ENCODE results near the gene SYK.
A peak's percentile ranks its signal among the peaks of the same experiment; 100 is the strongest.

Gene SYK

GRCh38 chr9:90868555-90868954, 66.9 kb downstream of the SYK start:
- DNase-seq, result no peak
- H3K4me3 ChIP-seq (ENCODE audit: insufficient read depth, low read depth, low read length, poor library complexity, severe bottlenecking), result no peak overlapping the region
- no peaks in the 10 kb centered on the region for H3K36me3 ChIP-seq (ENCODE audit: control insufficient read depth, insufficient read depth, low read length)

GRCh38 chr9:90869361-90869760, 67.7 kb downstream of the SYK start:
- H3K4me1 ChIP-seq (ENCODE audit: control insufficient read depth, insufficient read depth, low read length, poor library complexity, severe bottlenecking), result no peaks in the 10 kb centered on the region
- no peak for DNase-seq
- no peak overlapping the region for H3K27ac ChIP-seq (ENCODE audit: insufficient read depth, low read length, poor library complexity, severe bottlenecking)
- H3K4me3 ChIP-seq (ENCODE audit: insufficient read depth, low read depth, low read length, poor library complexity, severe bottlenecking), result no peak overlapping the region
- H3K9me3 ChIP-seq (ENCODE audit: control insufficient read depth, low read length), result no peaks in the 10 kb centered on the region
- H3K36me3 ChIP-seq (ENCODE audit: control insufficient read depth, insufficient read depth, low read length), result no peaks in the 10 kb centered on the region
- peaks cover 3% of the 10 kb centered on the region for H3K27me3 ChIP-seq (replicated peaks; ENCODE audit: control insufficient read depth, insufficient read depth, low read length, poor library complexity, severe bottlenecking)

More at GRCh38 chr9:90868555-90868954, 66.9 kb downstream of the SYK start:
- Histone ChIP-seq H3K27me3 (replicated peaks; ENCODE audit: control insufficient read depth, insufficient read depth, low read length, poor library complexity, severe bottlenecking) (peaks cover 3% of the 10 kb centered on the region), H3K9me3 (ENCODE audit: control insufficient read depth, low read length) (no peaks in the 10 kb centered on the region), H3K4me1 (ENCODE audit: control insufficient read depth, insufficient read depth, low read length, poor library complexity, severe bottlenecking) (no peaks in the 10 kb centered on the region), H3K27ac (ENCODE audit: insufficient read depth, low read length, poor library complexity, severe bottlenecking) (no peak overlapping the region)

GRCh38 chr9:90870621-90871326, 69.2 kb downstream of the SYK start:
- no peak overlapping the region for H3K4me3 ChIP-seq (ENCODE audit: insufficient read depth, low read depth, low read length, poor library complexity, severe bottlenecking)
- H3K4me1 ChIP-seq (ENCODE audit: control insufficient read depth, insufficient read depth, low read length, poor library complexity, severe bottlenecking), result no peaks in the 10 kb centered on the region
- no peaks in the 10 kb centered on the region for H3K36me3 ChIP-seq (ENCODE audit: control insufficient read depth, insufficient read depth, low read length)
- peaks cover 3% of the 10 kb centered on the region for H3K27me3 ChIP-seq (replicated peaks; ENCODE audit: control insufficient read depth, insufficient read depth, low read length, poor library complexity, severe bottlenecking)
- DNase-seq, result peak in 2 of 3 donors; percentile 7 to 25
- no peak overlapping the region for H3K27ac ChIP-seq (ENCODE audit: insufficient read depth, low read length, poor library complexity, severe bottlenecking)
- H3K9me3 ChIP-seq (ENCODE audit: control insufficient read depth, low read length), result no peaks in the 10 kb centered on the region

GRCh38 chr9:90871327-90871935, 69.8 kb downstream of the SYK start:
- DNase-seq, result no peak
- H3K27ac ChIP-seq (ENCODE audit: insufficient read depth, low read length, poor library complexity, severe bottlenecking), result no peak overlapping the region
- H3K36me3 ChIP-seq (ENCODE audit: control insufficient read depth, insufficient read depth, low read length), result no peaks in the 10 kb centered on the region
- H3K27me3 ChIP-seq (replicated peaks; ENCODE audit: control insufficient read depth, insufficient read depth, low read length, poor library complexity, severe bottlenecking), result peaks cover 3% of the 10 kb centered on the region
- no peaks in the 10 kb centered on the region for H3K9me3 ChIP-seq (ENCODE audit: control insufficient read depth, low read length)
- H3K4me3 ChIP-seq (ENCODE audit: insufficient read depth, low read depth, low read length, poor library complexity, severe bottlenecking), result no peak overlapping the region
- H3K4me1 ChIP-seq (ENCODE audit: control insufficient read depth, insufficient read depth, low read length, poor library complexity, severe bottlenecking), result no peaks in the 10 kb centered on the region

- no peak for DNase-seq
- H3K36me3 ChIP-seq (ENCODE audit: control insufficient read depth, insufficient read depth, low read length), result no peaks in the 10 kb centered on the region
- no peak overlapping the region for H3K4me3 ChIP-seq (ENCODE audit: insufficient read depth, low read depth, low read length, poor library complexity, severe bottlenecking)
- H3K27ac ChIP-seq (ENCODE audit: insufficient read depth, low read length, poor library complexity, severe bottlenecking), result no peak overlapping the region
- no peaks in the 10 kb centered on the region for H3K9me3 ChIP-seq (ENCODE audit: control insufficient read depth, low read length)
- peaks cover 3% of the 10 kb centered on the region for H3K27me3 ChIP-seq (replicated peaks; ENCODE audit: control insufficient read depth, insufficient read depth, low read length, poor library complexity, severe bottlenecking)
- no peaks in the 10 kb centered on the region for H3K4me1 ChIP-seq (ENCODE audit: control insufficient read depth, insufficient read depth, low read length, poor library complexity, severe bottlenecking)
These were observed 71.2 kb downstream of the SYK start for GRCh38 chr9:90872835-90873294.

GRCh38 chr9:90873422-90873821, 71.8 kb downstream of the SYK start:
- peaks cover 3% of the 10 kb centered on the region for H3K27me3 ChIP-seq (replicated peaks; ENCODE audit: control insufficient read depth, insufficient read depth, low read length, poor library complexity, severe bottlenecking)
- DNase-seq, result no peak
- H3K27ac ChIP-seq (ENCODE audit: insufficient read depth, low read length, poor library complexity, severe bottlenecking), result no peak overlapping the region
- H3K4me1 ChIP-seq (ENCODE audit: control insufficient read depth, insufficient read depth, low read length, poor library complexity, severe bottlenecking), result no peaks in the 10 kb centered on the region
- no peak overlapping the region for H3K4me3 ChIP-seq (ENCODE audit: insufficient read depth, low read depth, low read length, poor library complexity, severe bottlenecking)
- H3K9me3 ChIP-seq (ENCODE audit: control insufficient read depth, low read length), result no peaks in the 10 kb centered on the region
- no peaks in the 10 kb centered on the region for H3K36me3 ChIP-seq (ENCODE audit: control insufficient read depth, insufficient read depth, low read length)

GRCh38 chr9:90874194-90874593, 72.6 kb downstream of the SYK start:
- no peaks in the 10 kb centered on the region for H3K9me3 ChIP-seq (ENCODE audit: control insufficient read depth, low read length)
- no peaks in the 10 kb centered on the region for H3K36me3 ChIP-seq (ENCODE audit: control insufficient read depth, insufficient read depth, low read length)
- no peaks in the 10 kb centered on the region for H3K4me1 ChIP-seq (ENCODE audit: control insufficient read depth, insufficient read depth, low read length, poor library complexity, severe bottlenecking)
- DNase-seq, result no peak
- no peak overlapping the region for H3K27ac ChIP-seq (ENCODE audit: insufficient read depth, low read length, poor library complexity, severe bottlenecking)
- peaks cover 3% of the 10 kb centered on the region for H3K27me3 ChIP-seq (replicated peaks; ENCODE audit: control insufficient read depth, insufficient read depth, low read length, poor library complexity, severe bottlenecking)
- no peak overlapping the region for H3K4me3 ChIP-seq (ENCODE audit: insufficient read depth, low read depth, low read length, poor library complexity, severe bottlenecking)

- no peaks in the 10 kb centered on the region for H3K9me3 ChIP-seq (ENCODE audit: control insufficient read depth, low read length)
- no peak for DNase-seq
- H3K4me3 ChIP-seq (ENCODE audit: insufficient read depth, low read depth, low read length, poor library complexity, severe bottlenecking), result no peak overlapping the region
- no peaks in the 10 kb centered on the region for H3K27me3 ChIP-seq (replicated peaks; ENCODE audit: control insufficient read depth, insufficient read depth, low read length, poor library complexity, severe bottlenecking)
- H3K36me3 ChIP-seq (ENCODE audit: control insufficient read depth, insufficient read depth, low read length), result no peaks in the 10 kb centered on the region
- H3K27ac ChIP-seq (ENCODE audit: insufficient read depth, low read length, poor library complexity, severe bottlenecking), result no peak overlapping the region
- no peaks in the 10 kb centered on the region for H3K4me1 ChIP-seq (ENCODE audit: control insufficient read depth, insufficient read depth, low read length, poor library complexity, severe bottlenecking)
These were observed 76.9 kb downstream of the SYK start for GRCh38 chr9:90878562-90878961.

- Histone ChIP-seq H3K27me3 (replicated peaks; ENCODE audit: control insufficient read depth, insufficient read depth, low read length, poor library complexity, severe bottlenecking) (no peaks in the 10 kb centered on the region), H3K36me3 (ENCODE audit: control insufficient read depth, insufficient read depth, low read length) (no peaks in the 10 kb centered on the region), H3K27ac (ENCODE audit: insufficient read depth, low read length, poor library complexity, severe bottlenecking) (no peak overlapping the region), H3K4me1 (ENCODE audit: control insufficient read depth, insufficient read depth, low read length, poor library complexity, severe bottlenecking) (no peaks in the 10 kb centered on the region), H3K4me3 (ENCODE audit: insufficient read depth, low read depth, low read length, poor library complexity, severe bottlenecking) (no peak overlapping the region), H3K9me3 (ENCODE audit: control insufficient read depth, low read length) (no peaks in the 10 kb centered on the region)
- no peak for DNase-seq
These were observed 78.4 kb downstream of the SYK start for GRCh38 chr9:90880066-90880465.

GRCh38 chr9:90880669-90881068, 79.0 kb downstream of the SYK start:
- no peaks in the 10 kb centered on the region for H3K27me3 ChIP-seq (replicated peaks; ENCODE audit: control insufficient read depth, insufficient read depth, low read length, poor library complexity, severe bottlenecking)
- DNase-seq, result no peak
- H3K9me3 ChIP-seq (ENCODE audit: control insufficient read depth, low read length), result no peaks in the 10 kb centered on the region
- no peak overlapping the region for H3K4me3 ChIP-seq (ENCODE audit: insufficient read depth, low read depth, low read length, poor library complexity, severe bottlenecking)
- H3K36me3 ChIP-seq (ENCODE audit: control insufficient read depth, insufficient read depth, low read length), result no peaks in the 10 kb centered on the region
- H3K4me1 ChIP-seq (ENCODE audit: control insufficient read depth, insufficient read depth, low read length, poor library complexity, severe bottlenecking), result no peaks in the 10 kb centered on the region
- H3K27ac ChIP-seq (ENCODE audit: insufficient read depth, low read length, poor library complexity, severe bottlenecking), result no peak overlapping the region

Data from effector memory CD4-positive, alpha-beta T cell (primary cell).